Measurements from ENCODE around the gene PJA2.
"Not testable (repeated sequence)": the region's sequence is repeated elsewhere in the genome, so short reads cannot be mapped to it uniquely, and the experiment has no call there.

PJA2 gene

GRCh38 chr5:109409844-109410388 lies at the start of gene PJA2:
PJA2 (minus strand) TSS chr5:109409974; CDS start chr5:109383433, 26,541 bp downstream.
- DNase-seq (ENCODE audit: low read depth in 2 of 2), result peak; percentile 89 to 91

GRCh38 chr5:109455598-109456096 lies 45.9 kb upstream of the PJA2 start:
- no peak for DNase-seq (ENCODE audit: low read depth in 2 of 2)

- DNase-seq (ENCODE audit: low read depth in 2 of 2), result no peak
Measured at GRCh38 chr5:109454731-109455505, 45.1 kb upstream of the PJA2 start.

- no peak for DNase-seq (ENCODE audit: low read depth in 2 of 2)
Measured at GRCh38 chr5:109453251-109453650, 43.5 kb upstream of the PJA2 start.

- no peak for DNase-seq (ENCODE audit: low read depth in 2 of 2)
Measured at GRCh38 chr5:109452661-109453060, 42.9 kb upstream of the PJA2 start.

- no peak for DNase-seq (ENCODE audit: low read depth in 2 of 2)
Measured at GRCh38 chr5:109451146-109451545, 41.4 kb upstream of the PJA2 start.

GRCh38 chr5:109450129-109450877 lies 40.5 kb upstream of the PJA2 start:
- no peak for DNase-seq (ENCODE audit: low read depth in 2 of 2)

- DNase-seq (ENCODE audit: low read depth in 2 of 2), result no peak
Measured at GRCh38 chr5:109448838-109449237, 39.1 kb upstream of the PJA2 start.

GRCh38 chr5:109439590-109439989 lies 29.8 kb upstream of the PJA2 start:
- DNase-seq (ENCODE audit: low read depth in 2 of 2), result no peak

- no peak for DNase-seq (ENCODE audit: low read depth in 2 of 2)
Measured at GRCh38 chr5:109426075-109426474, 16.3 kb upstream of the PJA2 start.

- not testable (repeated sequence) for DNase-seq (ENCODE audit: low read depth in 2 of 2)
Measured at GRCh38 chr5:109425521-109425920, 15.7 kb upstream of the PJA2 start.

GRCh38 chr5:109421956-109422355 lies 12.2 kb upstream of the PJA2 start:
- DNase-seq (ENCODE audit: low read depth in 2 of 2), result no peak

GRCh38 chr5:109418712-109419352 lies 9.1 kb upstream of the PJA2 start:
- DNase-seq (ENCODE audit: low read depth in 2 of 2), result no peak

GRCh38 chr5:109416882-109417281 lies 7.1 kb upstream of the PJA2 start:
- no peak for DNase-seq (ENCODE audit: low read depth in 2 of 2)

GRCh38 chr5:109413921-109414461 lies 4.2 kb upstream of the PJA2 start:
- not testable (repeated sequence) for DNase-seq (ENCODE audit: low read depth in 2 of 2)

- no peak for DNase-seq (ENCODE audit: low read depth in 2 of 2)
Measured at GRCh38 chr5:109413458-109413857, 3.7 kb upstream of the PJA2 start.

- no peak for DNase-seq (ENCODE audit: low read depth in 2 of 2)
Measured at GRCh38 chr5:109412981-109413402, 3.2 kb upstream of the PJA2 start.

- DNase-seq (ENCODE audit: low read depth in 2 of 2), result no peak
Measured at GRCh38 chr5:109411627-109412026, 1.9 kb upstream of the PJA2 start.

GRCh38 chr5:109411149-109411514 lies 1.4 kb upstream of the PJA2 start:
- no peak for DNase-seq (ENCODE audit: low read depth in 2 of 2)

GRCh38 chr5:109410389-109411148 lies 795 bp upstream of the PJA2 start:
- peak in 1 of 2 donors; percentile 8 for DNase-seq (ENCODE audit: low read depth in 2 of 2)
